ENCODE measurements around the gene MGAT3.
"Not testable (repeated sequence)": the region's sequence is repeated elsewhere in the genome, so short reads cannot be mapped to it uniquely, and the experiment has no call there.

The MGAT3 gene

DNA sequence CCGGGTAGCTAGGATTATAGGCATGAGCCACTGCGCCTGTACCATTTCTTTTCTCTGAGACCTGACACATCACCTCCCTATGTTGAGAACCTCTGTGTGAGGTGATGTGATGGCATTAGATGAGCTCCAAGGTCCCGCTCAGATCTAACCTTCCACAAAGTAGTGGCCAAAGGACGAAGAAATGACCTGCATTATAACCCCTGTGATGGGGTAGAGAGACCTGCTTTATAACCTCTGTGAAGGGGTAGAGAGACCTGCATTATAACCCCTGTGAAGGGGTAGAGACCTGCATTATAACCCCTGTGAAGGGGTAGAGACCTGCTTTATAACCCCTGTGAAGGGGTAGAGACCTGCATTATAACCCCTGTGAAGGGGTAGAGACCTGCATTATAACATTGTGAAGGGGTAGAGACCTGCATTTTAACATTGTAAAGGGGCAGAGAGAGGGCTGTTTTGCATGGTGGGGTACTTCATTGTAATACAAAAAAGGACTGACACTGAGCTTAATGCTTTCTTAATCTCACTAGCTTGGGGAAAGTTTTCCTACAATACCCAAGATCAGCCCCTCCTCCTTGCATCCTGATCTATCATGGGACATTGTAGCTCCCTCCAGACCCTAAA is 53.8 kb downstream of the MGAT3 start:
- no peak for DNase-seq (ENCODE audit: low read depth in 1 of 2, low spot score in 1 of 2)

DNA sequence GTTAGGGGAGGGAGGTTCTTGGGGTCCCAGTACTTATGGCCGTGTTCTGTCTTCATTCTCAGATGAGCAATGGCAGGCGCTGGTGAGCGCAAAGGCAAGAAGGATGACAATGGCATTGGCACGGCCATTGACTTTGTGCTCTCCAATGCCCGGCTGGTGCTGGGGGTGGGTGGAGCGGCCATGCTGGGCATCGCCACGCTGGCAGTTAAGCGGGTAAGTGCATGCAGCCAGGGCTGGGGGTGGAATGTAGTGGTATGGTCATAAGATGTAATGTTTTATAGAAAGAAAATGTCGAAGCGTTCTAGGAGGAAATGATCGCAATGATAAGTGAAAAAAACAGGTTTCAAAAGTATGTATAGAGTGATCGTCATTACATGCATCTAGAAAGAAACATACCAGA is 54.4 kb downstream of the MGAT3 start:
- no peak for DNase-seq (ENCODE audit: low read depth in 1 of 2, low spot score in 1 of 2)

DNA sequence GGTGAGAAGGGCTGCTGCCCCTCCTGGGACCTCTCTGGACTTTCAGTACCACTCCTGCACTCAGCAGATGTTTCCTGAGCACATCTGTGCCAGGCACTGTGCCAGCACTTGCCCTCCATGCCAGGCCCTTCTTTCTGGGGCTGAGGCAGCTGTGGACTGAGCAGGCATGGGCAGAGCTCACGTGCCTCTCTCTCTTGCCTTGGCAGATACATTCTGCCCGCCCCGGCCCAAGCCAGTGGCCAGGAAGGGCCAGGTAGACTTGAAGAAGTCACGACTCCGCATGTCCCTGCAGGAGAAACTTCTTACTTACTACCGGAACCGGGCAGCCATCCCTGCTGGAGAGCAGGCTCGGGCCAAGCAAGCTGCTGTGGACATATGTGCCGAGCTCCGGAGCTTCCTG is 55.2 kb downstream of the MGAT3 start:
- DNase-seq (ENCODE audit: low read depth in 1 of 2, low spot score in 1 of 2) = no peak

DNA sequence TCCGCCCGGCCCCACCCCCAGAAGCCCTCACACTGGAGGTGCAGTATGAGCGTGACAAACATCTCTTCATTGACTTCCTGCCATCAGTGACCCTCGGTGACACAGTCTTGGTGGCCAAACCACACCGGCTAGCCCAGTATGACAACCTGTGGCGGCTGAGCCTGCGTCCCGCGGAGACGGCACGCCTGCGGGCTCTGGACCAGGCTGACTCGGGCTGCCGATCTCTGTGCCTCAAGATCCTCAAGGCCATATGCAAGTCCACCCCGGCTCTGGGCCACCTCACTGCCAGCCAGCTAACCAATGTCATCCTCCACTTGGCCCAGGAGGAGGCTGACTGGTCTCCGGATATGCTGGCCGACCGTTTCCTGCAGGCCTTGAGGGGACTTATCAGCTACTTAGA is 57.0 kb downstream of the MGAT3 start:
- no peak for DNase-seq (ENCODE audit: low read depth in 1 of 2, low spot score in 1 of 2)

DNA sequence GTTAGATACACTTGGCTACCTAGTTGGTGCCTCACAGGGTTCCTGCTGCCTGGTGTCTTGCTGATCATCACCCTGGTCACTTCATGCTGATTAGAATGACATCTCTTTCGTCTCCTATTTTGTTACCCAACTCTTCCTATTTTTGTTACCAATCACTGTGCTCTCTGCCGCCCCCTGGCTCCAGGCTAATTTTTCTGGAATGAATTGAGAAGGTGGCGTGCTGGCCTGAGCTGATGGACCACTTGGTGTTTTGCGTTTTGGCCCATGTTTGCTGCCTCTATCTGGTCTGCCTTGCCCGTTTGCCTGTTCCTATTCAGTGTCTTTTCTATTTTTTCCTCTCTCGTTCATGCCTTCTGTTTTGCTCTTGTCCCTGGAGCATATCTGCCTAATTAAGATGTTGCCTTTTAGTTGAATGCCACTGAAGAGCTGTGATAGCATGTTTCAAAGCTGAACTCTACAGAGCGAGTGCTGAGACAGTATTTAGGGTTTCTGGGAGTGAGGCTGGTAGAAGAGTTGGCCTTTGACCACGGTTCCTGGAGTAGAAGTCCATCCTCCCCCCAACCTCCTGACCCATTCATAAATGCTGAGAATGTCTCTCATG is 57.7 kb downstream of the MGAT3 start:
- DNase-seq (ENCODE audit: low read depth in 1 of 2, low spot score in 1 of 2) = peak in 1 of 2 donors; percentile 34

DNA sequence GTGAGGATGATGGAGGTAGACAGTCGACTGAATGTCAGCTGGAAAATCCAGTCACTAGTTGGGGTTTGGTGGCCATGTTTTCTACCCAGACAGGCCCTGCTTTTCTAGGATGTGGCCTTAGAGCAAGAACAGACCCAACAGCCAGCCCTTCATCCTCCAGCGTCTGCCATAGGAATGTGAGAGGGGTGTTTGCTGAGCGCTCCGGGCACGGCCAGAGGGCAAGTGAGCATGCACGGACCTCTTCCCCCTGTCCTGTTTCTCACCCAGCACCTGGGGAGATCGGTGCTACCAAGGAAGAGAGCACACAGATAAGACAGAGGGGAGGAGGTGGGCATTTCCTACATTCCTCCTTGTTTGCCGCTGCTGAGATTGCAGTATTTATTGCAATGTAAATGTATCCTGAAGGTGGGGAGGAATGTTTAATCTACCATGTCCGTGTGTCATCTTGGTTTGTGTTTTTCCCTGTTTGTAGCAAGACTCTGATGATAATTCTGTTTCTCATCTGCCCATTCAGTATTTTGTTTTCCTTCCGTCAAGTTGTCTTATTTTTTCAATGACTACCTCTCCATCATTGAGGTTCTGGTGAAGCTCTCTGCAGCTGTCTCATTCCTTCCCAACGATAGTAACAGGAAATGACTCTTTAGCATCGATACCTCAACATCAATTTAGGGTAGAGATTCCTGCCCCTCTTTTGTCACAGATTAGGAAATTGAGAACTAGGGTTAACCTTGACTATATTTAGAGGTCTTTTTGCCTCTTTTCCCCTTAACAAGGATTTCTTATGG is 58.6 kb downstream of the MGAT3 start:
- DNase-seq (ENCODE audit: low read depth in 1 of 2, low spot score in 1 of 2) = no peak

DNA sequence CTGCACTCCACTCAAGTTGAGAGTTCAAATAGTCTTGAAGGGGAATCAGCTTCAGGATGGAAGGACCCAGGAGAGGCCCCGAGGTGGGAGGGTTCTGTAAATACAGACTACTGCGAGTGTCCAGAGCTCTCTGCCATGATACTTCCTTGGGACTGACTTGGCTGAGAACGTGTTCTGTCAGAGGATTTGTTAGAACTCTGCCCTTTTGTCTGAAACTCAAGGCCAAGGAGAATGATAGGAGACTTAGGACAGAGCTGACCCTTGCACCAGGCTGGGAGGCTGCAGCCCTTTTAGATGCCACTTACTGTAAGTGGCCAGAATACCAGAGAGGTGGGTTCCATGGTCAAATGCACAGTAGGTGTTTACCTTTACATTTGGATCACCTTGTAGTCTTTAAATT is 60.7 kb downstream of the MGAT3 start:
- no peak for DNase-seq (ENCODE audit: low read depth in 1 of 2, low spot score in 1 of 2)

DNA sequence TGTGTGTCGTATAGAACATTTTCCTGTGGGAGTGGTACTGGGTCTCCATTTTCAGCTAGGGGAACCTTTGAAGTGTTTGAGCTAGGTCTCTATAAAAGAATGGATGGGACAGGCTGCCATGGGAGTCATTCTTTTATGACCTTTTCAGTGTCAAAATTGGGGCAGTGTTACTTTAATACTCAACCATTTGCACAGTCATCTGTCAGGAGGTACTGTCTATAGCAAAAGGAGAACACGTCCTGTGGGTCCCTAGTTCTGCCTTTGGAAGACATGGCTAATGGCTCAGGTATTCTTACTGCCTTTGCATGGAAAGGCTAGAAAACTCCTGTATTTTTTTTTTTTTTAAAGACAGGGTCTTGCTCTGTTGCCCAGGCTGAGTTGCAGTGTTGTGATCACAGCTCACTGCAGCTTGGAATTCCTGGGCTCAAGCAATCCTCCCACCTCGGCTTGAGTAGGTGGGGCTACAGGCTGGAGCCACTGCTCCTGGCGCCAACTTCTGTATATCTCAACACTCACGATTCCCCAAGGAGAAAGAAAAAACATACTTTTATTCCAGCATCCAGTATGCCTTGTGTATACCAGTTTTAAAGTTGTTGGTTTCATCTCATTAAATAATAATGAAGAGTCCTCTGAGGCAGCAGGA is 61.5 kb downstream of the MGAT3 start:
- no peak for DNase-seq (ENCODE audit: low read depth in 1 of 2, low spot score in 1 of 2)

DNA sequence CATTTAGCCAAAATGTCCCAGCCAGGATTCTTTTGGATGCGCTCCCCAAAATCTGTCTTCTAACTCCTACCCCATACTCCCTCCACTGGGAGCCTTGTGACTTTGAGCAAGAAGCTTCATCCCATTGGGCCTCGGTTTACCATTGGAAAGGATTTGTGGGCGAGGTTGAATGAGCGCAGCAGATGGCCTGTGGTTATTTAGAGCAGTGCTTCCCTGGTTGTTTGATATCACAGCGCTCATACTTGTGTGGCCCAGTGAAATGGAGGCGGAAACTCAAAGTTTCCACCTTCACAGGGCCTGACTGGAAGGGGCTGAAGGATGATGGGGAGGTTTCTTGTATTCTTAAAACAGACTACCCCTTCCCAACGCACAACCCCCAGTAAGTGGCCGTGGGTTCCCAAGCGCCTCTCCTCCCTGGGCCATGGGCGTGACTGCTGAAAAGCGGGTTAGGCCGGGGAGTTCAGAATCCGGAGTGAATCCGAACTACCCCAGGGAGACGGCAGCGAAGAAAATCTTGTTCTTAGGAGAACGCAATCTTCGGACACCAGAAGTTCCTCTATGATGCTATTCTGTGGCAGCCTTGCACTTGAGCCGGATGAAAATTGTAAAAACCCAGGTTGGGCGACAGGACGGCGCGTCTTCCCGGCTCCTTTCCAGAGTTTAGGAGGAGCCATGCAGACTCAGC is 62.3 kb downstream of the MGAT3 start:
- DNase-seq (ENCODE audit: low read depth in 1 of 2, low spot score in 1 of 2) = no peak

DNA sequence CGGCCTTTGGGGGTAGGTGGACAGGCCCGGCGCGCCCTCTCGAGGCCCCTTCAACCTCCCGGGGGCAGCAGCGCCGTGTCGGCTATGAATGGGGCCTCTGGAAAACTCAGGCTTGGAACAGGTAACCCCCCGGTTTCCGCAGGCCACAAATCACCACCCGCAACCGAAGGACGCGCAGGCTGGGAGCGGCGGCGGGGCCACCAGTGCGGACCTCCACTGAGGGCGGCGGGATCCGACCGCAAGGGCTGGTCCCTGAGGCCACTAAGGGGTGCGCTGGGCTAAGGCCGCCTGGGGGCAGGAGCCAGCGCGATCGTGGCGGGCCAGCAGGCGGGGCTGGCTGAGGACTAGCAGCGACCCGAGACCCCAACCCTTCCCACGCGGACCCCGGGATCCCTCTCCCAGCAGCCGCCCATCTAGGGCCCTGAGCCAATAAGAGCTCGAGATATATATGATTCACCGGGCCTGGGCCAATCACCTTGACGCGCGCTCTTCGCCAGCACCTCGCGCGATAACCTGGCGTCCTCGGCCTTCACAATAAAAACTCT is 62.9 kb downstream of the MGAT3 start:
- peak; percentile 87 to 94 for DNase-seq (ENCODE audit: low read depth in 1 of 2, low spot score in 1 of 2)

DNA sequence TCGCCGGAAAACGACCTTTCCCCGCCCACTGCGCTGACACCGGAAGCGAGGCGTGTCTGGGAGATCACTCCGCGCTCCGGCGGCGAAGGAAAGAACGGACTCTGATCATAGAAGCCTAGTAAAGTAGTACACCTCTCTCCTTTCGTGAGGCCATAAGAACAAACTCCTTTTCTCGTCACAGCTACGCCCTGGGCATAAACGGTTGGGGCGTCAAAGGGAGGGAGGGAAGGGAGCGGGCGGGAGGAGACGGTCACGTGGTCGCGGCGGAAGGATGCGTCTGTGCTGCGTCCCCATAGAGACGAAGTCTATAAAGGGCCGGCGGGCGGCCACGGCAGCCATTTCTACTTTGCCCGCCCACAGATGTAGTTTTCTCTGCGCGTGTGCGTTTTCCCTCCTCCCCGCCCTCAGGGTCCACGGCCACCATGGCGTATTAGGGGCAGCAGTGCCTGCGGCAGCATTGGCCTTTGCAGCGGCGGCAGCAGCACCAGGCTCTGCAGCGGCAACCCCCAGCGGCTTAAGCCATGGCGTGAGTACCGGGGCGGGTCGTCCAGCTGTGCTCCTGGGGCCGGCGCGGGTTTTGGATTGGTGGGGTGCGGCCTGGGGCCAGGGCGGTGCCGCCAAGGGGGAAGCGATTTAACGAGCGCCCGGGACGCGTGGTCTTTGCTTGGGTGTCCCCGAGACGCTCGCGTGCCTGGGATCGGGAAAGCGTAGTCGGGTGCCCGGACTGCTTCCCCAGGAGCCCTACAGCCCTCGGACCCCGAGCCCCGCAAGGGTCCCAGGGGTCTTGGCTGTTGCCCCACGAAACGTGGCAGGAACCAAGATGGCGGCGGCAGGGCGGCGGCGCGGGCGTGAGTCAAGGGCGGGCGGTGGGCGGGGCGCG is 63.7 kb downstream of the MGAT3 start, which contains the start of gene ATF4:
TSS of gene ATF4 (plus strand) at position 337 of the 880 bp plus-strand sequence. CDS start 884 bp downstream, outside the sequence.
- peak; percentile 83 to 84 for DNase-seq (ENCODE audit: low read depth in 1 of 2, low spot score in 1 of 2)

DNA sequence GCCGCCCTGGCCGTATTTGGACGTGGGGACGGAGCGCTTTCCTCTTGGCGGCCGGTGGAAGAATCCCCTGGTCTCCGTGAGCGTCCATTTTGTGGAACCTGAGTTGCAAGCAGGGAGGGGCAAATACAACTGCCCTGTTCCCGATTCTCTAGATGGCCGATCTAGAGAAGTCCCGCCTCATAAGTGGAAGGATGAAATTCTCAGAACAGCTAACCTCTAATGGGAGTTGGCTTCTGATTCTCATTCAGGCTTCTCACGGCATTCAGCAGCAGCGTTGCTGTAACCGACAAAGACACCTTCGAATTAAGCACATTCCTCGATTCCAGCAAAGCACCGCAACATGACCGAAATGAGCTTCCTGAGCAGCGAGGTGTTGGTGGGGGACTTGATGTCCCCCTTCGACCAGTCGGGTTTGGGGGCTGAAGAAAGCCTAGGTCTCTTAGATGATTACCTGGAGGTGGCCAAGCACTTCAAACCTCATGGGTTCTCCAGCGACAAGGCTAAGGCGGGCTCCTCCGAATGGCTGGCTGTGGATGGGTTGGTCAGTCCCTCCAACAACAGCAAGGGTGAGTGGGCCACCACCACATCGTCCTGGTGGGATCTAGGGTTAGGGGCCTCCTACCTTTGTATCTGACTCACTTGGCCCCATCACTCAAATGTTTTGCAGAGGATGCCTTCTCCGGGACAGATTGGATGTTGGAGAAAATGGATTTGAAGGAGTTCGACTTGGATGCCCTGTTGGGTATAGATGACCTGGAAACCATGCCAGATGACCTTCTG is 64.5 kb downstream of the MGAT3 start:
- not testable (repeated sequence) for DNase-seq (ENCODE audit: low read depth in 1 of 2, low spot score in 1 of 2)

DNA sequence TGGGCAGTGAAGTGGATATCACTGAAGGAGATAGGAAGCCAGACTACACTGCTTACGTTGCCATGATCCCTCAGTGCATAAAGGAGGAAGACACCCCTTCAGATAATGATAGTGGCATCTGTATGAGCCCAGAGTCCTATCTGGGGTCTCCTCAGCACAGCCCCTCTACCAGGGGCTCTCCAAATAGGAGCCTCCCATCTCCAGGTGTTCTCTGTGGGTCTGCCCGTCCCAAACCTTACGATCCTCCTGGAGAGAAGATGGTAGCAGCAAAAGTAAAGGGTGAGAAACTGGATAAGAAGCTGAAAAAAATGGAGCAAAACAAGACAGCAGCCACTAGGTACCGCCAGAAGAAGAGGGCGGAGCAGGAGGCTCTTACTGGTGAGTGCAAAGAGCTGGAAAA is 65.3 kb downstream of the MGAT3 start:
- not testable (repeated sequence) for DNase-seq (ENCODE audit: low read depth in 1 of 2, low spot score in 1 of 2)

DNA sequence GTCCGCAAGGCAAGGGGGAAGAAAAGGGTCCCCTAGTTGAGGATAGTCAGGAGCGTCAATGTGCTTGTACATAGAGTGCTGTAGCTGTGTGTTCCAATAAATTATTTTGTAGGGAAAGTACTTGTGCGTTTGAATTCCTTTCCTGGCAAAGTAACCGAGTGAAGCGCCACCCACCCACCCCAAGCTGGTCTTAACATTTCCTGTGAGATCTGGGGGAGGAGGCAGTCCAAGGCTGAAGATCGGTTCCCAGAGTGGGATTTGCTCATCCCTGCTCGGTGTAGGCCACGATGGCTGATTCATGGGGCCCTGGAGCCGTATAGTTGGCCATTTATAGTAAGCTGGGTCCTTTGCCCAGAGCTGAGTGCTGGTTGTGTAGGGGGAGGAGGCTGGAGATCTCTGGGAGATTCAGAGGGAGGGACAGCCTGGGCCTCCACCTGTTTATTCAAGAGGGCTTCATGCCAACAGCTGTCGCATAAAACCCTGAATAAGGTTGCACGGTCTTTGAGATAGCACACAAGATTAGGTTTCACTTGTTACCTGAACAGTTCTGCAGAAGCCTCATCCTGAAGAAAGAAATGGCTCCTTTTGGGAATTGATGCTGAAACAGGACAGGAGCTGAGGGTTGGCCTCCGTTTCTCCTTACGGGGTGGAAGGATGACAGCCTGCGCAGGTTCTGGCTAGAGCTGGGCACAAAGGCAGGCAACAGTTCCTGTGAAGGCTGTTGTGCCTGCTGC is 65.9 kb downstream of the MGAT3 start:
- no peak for DNase-seq (ENCODE audit: low read depth in 1 of 2, low spot score in 1 of 2)

DNA sequence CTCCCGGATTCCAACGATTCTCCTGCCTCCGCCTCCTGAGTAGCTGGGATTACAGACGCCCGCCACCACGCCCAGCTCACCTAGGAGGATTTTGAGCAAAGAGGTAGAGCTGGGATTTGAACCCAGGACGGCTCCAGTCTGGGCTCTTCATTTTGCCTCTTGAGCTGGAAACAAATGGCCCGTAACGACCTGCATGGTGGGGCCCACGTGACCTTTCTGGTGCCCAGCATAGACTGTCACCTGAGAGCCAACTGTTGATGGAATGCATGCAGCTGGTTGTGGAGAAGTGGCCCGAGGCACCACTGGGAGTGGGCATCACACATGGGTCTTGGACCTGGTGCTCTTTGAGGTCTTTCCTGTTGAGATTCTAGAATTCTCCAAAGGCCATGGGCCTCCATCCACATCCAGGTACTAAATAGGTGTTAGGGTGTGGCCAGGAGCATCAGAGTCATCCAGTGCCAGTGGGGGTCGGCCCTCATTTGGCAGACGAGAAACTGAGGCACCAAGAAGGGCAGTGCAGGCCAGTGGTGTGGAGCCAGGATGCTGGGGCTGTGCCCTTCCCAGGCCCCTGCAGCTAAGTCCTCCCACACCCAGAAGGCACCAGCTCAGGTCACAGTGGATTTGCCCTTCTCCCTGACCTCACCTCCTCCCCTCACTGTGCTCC is 67.4 kb downstream of the MGAT3 start:
- no peak for DNase-seq (ENCODE audit: low read depth in 1 of 2, low spot score in 1 of 2)

DNA sequence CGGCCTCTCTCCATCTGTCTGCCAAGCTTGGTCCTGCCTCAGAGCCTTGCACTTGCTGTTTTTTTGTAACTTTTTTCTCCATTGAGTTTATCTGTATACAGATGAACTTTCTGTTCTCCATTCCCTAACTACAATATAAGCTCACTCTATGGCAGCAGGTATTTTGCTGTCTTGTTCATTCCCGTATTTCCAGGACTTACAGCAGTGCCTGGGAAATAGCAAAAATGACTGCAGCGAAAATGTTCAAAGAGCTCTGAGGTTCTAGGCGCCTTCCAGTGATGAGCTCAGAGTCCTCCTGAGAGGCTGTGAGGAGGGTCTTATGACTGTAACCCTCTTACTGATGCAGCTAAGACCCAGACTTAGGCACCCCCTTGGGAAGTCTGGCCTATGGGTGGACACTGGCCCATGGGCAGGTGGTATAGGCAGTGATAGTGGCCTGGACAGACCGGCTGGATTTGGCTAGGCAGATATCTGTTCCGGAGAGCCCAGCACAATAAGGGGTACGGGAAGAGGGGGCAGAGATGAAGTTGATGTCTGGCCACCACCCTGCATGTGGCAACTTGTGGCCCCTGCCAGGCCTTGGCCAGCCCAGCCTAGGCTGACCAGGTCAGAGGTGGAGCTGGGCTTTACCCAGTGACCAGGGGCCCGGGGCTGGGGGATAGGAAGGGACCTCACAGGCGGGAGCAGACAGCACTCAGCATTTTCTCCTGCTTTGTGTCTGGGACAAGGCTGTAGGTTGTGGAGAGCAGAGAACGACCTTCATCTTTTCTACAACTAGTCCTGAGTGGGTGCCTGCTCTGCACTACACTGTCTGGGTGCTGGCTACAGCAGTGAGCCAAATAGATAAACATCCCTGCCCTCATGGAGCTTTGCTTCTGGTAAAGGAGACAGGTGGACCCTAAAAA is 68.2 kb downstream of the MGAT3 start:
- no peak for DNase-seq (ENCODE audit: low read depth in 1 of 2, low spot score in 1 of 2)

DNA sequence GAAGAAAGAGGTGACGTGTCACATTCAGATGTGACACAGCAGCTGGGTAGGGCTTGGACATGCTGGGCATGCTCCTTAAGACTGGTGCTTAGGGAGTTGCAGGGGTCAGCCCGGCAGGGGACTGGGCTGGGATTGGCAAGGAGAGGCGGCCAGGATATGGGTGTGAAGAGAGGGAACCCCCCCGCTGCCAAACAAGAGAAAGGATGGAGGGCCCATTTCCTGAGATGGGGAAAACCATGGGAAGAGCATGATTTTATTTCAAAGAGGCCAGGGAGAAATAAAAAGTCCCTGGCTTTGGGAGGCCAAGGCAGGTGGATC is 68.8 kb downstream of the MGAT3 start:
- DNase-seq (ENCODE audit: low read depth in 1 of 2, low spot score in 1 of 2) = no peak
